ENCODE data around the gene TRPM4.
"Not testable (repeated sequence)": the region's sequence is repeated elsewhere in the genome, so short reads cannot be mapped to it uniquely, and the experiment has no call there.

TRPM4 gene

DNA sequence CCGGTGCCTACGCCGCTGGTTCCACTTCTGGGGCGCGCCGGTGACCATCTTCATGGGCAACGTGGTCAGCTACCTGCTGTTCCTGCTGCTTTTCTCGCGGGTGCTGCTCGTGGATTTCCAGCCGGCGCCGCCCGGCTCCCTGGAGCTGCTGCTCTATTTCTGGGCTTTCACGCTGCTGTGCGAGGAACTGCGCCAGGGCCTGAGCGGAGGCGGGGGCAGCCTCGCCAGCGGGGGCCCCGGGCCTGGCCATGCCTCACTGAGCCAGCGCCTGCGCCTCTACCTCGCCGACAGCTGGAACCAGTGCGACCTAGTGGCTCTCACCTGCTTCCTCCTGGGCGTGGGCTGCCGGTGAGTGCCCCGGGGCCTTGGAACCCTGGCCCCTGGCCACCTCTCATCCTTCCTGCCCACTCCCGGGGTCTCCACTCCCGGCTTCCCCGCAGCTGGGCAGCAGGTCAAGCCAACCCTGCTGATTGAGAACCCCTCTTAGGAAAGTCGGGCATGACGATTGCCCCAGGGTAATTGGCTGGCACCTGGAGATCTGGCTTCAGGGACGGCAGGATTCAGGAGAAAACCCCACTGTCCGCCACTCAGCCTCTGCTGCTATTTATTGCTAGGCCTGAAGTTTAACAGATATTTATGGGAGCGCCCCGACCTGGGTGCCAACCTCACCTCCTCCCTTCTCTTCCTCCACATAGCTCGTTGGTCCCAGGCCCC, 39.1 kb downstream of the TRPM4 start:
- DNase-seq = no peak

DNA sequence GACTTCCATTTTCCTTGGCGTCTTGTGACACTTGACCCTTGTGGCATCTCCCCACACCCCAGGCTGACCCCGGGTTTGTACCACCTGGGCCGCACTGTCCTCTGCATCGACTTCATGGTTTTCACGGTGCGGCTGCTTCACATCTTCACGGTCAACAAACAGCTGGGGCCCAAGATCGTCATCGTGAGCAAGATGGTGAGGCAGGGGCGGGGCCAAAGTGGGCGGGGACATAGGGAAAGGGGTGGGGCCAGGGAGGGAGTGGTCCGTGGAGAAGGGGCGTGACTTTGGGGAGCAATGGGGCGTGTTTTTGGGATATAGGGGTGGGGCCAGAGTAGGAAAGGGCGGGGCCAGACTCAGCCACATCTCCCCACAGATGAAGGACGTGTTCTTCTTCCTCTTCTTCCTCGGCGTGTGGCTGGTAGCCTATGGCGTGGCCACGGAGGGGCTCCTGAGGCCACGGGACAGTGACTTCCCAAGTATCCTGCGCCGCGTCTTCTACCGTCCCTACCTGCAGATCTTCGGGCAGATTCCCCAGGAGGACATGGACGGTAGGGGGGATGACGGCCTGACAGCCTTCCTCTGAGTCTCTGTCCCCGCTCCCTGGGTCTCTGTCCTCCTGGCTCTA, 42.8 kb downstream of the TRPM4 start:
- DNase-seq = peak; percentile 23

DNA sequence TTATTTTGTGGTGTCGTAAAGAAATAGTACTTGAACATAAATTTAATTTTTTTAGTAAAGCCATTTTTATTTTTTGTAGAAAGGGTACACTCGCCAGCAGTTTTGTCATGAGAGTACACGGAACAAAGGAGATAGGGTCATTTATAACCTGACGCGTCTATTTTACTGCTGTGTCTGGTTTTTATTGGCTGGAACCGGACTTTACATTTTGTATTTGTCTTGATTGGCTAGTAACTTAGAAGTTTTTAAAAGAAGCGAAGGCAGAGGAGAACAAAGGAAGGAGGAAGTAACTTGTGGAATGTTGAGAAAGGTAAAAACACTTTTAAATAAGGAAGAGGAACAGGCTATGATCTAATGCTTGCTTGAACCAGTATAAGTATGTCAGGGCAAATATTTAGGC, 43.5 kb downstream of the TRPM4 start:
- no peak for DNase-seq

DNA sequence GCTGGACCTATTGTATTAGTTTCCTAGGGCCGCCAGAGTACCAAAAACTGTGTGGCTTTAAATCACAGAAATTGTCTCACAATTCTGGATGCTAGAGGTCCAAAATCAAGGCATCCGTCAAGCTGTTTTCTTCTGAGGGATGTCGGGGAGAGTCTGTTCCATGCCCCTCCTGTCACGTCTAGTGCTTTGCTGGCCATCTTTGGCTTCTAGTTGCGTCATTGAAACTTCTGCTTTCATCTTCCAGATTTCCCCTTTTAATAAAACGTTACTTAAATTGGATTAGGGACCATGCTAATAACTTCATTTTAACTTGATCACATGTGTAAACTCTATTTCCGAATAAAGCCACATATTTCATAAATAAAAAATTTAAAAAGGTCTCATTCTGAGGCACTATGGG, 47.5 kb downstream of the TRPM4 start:
- DNase-seq = no peak

DNA sequence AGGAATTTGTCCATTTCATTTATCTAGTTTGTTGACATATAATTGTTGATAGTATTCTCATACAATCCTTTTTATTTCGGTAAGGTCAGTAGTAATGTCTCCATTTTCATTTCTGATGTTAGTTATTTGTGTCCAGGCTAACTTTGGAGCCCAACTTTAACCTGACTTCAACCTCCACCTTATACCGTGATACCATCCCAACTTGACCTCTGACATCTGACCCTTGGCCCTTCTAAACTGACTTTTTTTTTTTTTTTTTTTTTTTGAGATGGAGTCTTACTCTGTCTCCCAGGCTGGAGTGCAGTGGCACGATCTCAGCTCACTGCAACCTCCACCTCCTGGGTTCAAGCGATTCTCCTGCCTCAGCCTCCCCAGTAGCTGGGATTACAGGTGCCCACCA, 51.9 kb downstream of the TRPM4 start:
- not testable (repeated sequence) for DNase-seq

DNA sequence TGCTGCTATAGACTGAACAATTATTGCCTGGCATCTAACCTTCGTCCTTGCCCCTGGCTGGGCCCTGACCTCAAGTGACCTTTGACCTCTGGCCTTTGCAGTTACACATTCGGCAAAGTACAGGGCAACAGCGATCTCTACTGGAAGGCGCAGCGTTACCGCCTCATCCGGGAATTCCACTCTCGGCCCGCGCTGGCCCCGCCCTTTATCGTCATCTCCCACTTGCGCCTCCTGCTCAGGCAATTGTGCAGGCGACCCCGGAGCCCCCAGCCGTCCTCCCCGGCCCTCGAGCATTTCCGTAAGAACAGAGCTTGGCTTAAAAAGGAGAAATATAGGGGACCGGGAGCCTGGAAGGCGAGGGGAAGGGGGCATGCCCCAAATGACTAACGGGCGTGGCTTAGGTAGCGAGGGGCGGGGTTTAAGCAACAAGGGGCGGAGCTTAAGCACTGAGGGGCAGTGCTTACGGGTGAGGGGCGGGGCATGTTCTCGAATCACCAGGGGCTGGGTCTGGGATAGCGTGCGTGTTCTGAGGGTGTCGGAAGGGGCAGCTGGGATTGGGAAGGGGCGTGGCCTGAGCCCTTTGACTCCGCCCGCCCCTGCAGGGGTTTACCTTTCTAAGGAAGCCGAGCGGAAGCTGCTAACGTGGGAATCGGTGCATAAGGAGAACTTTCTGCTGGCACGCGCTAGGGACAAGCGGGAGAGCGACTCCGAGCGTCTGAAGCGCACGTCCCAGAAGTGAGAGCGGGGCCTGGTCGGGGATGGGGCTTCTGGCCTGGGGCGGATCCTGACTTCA, 52.7 kb downstream of the TRPM4 start:
- peak; percentile 57 for DNase-seq

DNA sequence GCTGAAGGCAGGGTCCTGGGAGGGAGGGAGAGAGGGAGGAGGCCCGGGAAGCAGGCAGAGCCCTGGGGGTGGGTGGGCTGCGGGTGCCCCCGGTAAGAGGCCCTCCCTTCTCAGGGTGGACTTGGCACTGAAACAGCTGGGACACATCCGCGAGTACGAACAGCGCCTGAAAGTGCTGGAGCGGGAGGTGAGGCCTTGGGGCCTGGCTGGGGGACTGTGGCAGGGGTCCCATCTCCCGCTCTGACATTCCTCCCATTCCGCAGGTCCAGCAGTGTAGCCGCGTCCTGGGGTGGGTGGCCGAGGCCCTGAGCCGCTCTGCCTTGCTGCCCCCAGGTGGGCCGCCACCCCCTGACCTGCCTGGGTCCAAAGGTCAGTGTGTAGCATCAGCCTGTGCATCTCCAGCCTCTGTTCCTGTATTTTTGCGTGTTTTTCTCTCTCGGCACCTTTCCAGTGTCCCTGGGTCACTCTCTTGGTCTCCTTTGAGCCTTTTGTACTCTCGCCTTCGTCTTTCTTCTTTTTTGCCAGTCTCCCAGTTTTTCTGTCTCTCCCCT, 53.4 kb downstream of the TRPM4 start:
- no peak for DNase-seq

DNA sequence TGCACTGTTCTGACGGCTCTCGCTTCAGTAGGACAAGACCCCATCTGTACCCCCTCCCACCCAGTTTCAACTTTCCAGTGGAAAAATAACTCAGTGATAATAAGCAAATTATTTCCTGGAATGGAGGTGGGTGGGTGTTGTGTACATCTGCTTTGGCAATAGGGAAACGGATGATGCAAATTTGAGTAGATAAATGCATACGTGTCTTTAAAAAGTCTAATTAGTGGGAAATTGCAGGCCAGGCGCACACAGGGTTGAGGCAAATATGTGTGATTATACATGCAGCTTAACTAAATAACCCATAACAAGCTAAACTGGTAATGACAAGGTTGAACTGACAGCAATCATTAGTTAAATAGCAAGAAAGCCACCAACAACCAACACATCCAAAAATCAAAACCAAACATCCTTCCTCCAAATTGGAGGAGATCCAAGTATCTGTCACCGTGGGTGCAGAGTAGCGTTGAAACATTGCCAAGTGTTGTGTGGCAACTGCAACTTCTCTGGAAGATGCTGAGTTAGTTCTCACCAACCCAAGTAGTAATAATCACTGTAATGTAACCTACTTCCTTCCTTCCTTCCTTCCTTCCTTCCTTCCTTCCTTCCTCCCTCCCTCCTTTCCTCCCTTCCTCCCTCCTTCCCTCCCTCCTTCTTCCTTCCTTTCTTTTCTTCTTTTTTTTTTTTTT, 54.6 kb downstream of the TRPM4 start:
- no peak for DNase-seq

DNA sequence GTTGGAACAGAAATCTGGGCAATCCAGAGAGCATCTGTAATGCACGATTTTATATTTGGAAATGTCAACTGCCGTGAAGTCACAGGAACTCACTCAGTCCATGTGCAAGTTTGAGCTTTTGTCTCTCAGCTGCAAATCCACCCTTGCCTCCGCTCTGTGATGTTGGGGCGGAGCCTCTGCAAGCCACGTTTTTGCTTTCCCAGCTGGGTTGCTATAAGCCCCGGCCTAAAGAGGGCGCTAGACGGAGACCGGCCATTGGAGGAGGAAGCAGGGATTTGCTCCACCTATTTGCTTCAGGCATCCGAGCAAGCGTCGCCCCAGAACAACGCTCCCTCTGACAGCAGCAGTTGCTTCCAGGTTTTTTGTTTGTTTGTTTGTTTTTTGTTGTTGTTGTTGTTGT, 56.2 kb downstream of the TRPM4 start:
- DNase-seq = peak; percentile 15

DNA sequence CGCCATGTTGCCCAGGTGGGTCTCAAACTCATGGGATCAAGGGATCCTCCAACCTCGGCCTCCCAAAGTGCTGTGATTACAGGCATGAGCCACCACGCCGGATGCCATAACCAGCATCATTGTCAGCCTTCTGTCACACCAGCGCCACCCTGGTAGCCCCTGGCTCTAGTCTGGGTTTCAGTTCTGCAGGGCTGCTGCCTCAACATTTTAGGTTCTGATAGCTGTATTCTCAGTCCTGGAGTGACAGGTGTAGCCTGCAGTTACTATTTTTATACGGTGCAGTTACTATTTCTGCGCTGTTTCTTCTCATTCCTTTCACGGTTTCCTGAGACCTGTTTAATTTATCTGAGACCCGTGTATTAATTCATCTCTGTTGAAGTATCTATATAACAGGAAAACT, 57.1 kb downstream of the TRPM4 start:
- no peak for DNase-seq

DNA sequence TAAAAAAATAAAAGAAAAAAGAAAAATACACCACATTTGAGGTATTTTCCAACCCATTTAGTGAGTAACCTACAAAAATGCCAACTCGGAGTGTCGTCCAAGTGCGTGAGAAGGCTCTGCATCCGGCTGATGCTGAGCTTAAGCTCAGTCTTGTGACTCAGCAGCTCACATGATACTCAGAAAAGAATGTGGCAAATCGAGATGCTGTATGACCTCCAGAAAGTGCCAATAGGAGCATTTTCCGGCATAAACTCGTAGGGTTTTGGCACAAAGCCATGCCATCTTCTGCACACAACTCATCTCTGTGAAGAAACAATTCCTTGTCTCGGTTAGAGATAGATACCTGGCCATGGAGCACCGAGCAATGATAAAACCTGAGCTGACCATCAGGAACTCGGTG, 58.5 kb downstream of the TRPM4 start:
- no peak for DNase-seq

DNA sequence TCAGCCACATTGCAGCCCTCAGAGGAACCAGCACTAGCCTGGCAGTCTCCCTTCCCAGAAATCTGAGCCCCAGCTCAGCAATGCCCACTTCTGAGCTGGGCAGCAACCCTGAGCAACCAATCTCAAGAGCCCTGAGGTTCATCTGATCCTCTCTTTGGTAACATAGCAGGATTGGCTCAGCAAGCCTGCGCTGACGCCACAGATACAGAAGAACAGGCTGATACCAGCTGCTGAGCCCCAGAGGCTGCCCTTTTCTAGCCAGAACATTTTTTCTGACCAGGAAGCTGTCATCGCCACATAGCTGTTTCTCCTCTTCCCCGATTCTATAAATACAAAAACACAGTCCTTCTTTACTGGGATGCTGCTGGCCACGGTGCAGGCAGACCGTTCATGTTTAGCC, 59.8 kb downstream of the TRPM4 start:
- DNase-seq = no peak

DNA sequence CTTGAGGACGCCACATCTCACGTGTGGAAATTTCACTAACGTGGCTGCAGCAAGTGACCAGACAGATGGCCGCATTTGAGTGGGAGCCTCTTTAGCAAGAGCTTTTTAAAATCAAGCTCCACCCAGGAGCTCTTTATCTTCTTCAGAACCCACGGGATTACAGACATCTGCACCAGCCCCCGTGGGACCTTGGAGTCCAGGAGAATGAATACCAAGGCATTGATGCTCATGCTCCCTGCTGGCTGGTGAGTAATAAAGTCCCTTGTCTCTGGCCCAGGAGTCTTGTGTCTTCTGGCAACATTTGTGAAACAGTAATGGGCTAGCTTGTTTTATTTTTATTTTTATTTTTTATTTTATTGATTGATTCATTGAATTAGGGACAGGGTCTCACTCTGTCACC, 64.4 kb downstream of the TRPM4 start:
- DNase-seq = no peak

DNA sequence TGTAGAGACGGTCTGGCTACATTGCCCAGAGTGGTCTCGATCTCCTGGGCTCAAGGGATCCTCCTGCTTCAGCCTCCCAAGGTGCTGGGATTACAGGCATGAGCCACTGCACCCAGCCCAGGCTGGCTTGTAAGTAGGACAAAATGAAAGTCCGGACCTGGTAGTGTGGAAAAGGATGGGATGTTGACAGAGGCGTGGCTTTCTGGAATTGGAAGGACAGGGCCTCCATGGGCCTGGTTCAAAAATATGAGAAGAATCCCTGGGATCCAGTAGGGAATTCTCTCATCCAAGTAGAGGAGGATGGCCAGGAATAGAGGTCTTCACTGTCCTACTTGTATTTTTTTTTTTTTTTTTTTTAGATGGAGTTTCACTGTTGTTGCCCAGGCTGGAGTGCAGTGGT, 64.9 kb downstream of the TRPM4 start:
- no peak for DNase-seq

DNA sequence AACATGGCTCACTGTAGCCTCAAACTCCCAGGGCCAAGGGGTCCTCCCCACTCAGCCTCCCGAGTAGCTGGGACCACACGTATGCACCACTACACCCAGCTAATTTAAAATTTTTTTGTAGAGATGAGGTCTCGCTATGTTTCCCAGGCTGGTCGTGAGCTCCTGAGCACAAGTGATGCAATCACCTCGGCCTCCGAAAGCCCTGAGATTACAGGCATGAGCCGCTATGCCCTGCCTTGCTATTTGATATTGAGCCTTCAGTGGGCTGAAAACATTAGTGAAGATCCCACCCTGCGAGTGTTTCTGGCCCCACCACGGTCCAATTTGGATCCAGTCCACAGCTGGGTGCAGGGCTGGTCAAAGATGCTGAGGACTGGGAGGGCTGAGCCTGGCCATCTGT, 65.9 kb downstream of the TRPM4 start:
- DNase-seq = no peak

DNA sequence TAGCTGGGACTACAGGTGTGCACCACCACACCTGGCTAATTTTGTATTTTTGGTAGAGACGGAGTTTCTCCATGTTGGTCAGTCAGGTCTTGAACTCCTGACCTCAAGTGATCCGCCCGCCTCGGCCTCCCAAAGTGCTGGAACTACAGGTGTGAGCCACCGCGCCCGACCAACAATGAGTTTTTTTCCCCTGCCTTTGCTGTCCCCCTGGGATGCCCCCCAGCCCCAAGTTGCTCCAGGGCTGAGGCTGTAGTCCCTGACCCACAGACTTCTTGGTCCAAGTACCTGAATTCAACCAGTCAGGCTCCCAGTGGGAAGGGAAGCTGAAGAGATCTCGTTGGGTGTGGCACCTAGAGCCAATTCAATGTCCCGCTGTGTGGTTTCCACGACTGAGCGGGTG, 66.8 kb downstream of the TRPM4 start:
- DNase-seq = not testable (repeated sequence)

DNA sequence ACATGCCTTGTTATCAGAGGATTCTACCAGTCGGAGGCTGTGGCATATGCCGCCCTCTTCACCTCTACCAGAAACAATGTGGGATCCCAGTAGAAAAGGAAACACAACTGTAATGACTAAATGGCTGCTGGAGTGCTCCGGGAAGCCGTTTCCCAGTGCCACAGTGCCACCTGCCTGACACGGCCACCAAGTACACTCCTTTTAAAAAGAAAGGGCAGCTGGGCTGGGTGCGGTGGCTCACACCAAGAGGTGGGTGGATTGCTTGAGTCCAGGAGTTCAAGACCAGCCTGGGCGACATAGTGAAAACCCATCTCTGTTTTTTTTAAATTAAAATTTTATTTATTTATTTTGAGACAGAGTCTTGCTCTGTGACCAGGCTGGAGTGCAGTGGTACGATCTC, 67.3 kb downstream of the TRPM4 start:
- DNase-seq = peak; percentile 56

DNA sequence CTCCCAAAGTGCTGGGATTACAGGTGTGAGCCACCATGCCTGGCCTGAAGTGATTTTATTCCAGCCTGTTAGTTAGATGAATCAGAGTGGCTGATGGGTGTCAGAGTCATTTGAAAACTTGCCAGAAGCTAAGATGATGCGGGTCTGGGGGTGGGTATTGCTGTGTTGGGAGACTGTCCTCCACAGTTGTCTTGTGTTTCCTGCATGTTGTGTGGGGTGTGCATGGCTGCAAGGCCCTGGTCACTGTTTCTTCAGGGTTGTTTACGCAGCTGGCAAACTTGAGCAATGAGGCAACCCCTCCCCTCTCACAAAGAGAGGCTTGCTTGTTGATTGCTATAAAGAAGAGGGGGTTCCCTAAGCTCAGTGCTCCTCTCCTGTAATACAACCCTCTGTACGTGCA, 71.8 kb downstream of the TRPM4 start:
- no peak for DNase-seq

DNA sequence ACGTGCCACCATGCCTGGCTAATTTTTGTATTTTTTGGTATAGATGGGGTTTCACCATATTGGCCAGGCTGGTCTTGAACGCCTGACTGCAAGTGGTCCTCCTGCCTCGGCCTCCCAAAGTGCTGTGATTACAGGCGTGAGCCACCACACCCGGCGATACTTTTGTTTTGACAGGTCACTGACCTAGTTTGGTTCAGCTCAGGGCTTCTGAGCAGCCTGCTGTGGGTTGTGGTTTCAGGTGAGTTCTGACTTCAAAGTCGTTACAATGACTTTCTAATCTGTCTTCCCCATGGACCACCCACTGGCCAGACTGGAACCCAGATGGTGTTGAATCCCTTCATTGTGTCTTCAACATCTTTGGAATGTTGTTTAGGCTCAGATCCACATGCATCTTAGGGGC, 73.8 kb downstream of the TRPM4 start:
- DNase-seq = peak; percentile 50

DNA sequence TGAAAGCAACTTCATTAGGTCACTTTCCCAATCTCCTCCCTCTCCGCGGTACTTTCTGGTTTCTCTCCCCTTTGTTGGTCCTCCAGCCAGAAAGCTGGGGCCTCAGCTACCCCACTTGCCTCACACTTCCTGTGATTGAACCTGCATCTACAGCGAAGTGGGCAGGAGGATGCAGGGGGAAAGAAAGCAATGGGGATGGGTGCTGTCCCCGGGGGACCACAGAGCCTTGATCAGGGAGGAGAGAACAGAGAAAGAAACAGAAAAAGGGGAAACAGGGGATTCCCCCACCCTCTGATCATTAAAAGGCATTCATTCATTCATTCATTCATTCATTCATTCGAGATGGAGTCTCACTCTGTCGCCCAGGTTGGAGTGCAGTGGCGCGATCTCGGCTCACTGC, 74.2 kb downstream of the TRPM4 start:
- DNase-seq = peak; percentile 34

DNA sequence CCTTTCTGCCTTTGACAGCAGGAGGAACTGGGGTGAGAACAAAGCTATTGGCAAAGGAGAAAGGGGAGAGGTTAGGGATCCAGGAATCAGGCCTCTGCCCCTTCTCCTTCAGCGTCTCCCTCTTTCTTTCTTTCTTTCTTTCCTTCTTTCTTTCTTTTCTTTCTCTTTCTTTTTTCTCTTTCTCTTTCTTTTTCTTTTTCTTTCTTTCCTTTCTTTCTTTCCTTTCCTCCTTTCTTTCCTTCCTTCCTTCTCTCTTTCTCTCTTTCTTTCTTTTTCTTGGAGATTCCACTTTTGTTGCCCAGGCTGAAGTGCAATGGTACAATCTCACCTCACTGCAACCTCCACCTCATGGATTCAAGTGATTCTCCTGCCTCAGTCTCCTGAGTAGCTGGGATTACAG, 75.6 kb downstream of the TRPM4 start:
- DNase-seq = no peak

DNA sequence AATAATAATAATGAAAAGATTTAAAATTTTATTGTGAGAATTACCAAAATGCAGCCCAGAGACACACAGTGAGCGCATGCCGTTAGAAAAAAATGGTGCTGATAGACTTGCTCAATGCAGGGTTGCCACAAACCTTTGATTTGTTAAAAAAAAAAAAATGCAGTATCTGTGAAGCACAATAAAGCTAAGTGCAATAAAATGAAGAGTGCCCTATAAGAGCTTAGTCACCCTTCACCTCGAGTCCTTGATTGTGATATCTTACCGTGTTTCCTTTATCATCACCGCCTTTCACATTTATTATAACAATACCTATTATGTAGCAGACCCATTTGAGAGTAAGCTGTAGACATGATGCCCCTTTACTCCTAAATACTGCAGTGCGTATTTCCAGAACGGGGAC, 84.2 kb downstream of the TRPM4 start:
- no peak for DNase-seq

DNA sequence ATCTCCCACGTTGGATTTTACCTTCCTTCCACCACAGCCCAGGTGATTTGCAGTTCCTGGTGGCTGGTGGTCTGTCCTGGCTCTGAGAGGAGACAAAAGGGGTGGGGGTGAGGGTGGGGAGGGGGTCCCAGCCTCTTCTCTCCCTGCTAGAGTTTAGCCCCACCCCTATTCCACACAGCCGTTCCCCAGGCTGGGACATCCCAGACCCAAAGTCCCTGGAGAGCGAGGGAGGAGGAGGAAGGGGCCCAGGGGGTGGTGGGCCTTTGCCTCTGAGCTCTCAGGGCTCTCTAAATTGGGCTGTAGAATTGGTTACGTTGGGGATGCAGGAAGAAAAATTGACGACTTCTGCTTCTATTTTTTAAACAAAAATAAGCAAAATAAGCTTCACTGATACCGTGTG, 85.5 kb downstream of the TRPM4 start:
- no peak for DNase-seq
